Activated T-cell treated with anti-CD3 and anti-CD28 coated beads for 4 hours (primary cell): ENCODE measurements around the gene LRRC49.
"Not testable (repeated sequence)": the region's sequence is repeated elsewhere in the genome, so short reads cannot be mapped to it uniquely, and the experiment has no call there.

Source experiments
- DNase-seq: peaks from one replicate; pipeline ENCODE4 v3.0.0-alpha.2; 2020

Gene LRRC49

GRCh38 chr15:70923311-70924080, 30.9 kb downstream of the LRRC49 start:
- DNase-seq: no peak

GRCh38 chr15:70926914-70927313, 34.3 kb downstream of the LRRC49 start:
- DNase-seq: not testable (repeated sequence)

- DNase-seq: no peak
These were observed 39.2 kb downstream of the LRRC49 start for GRCh38 chr15:70931821-70932220.

- DNase-seq: no peak
These were observed 39.8 kb downstream of the LRRC49 start for GRCh38 chr15:70932397-70932796.

GRCh38 chr15:70933411-70933810, 40.8 kb downstream of the LRRC49 start:
- no peak for DNase-seq

- no peak for DNase-seq
These were observed 43.0 kb downstream of the LRRC49 start for GRCh38 chr15:70935631-70936030.

GRCh38 chr15:70936326-70936725, 43.7 kb downstream of the LRRC49 start:
- no peak for DNase-seq

GRCh38 chr15:70943285-70943684, 50.7 kb downstream of the LRRC49 start:
- DNase-seq: not testable (repeated sequence)

- no peak for DNase-seq
These were observed 55.0 kb downstream of the LRRC49 start for GRCh38 chr15:70947351-70948335.

GRCh38 chr15:70950953-70951352, 58.3 kb downstream of the LRRC49 start:
- no peak for DNase-seq

GRCh38 chr15:70954171-70954570, 61.5 kb downstream of the LRRC49 start:
- no peak for DNase-seq

GRCh38 chr15:70954733-70955132, 62.1 kb downstream of the LRRC49 start:
- DNase-seq: no peak

- no peak for DNase-seq
These were observed 62.5 kb downstream of the LRRC49 start for GRCh38 chr15:70955151-70955550.

- no peak for DNase-seq
These were observed 63.8 kb downstream of the LRRC49 start for GRCh38 chr15:70956201-70956995.

- DNase-seq: no peak
These were observed 69.5 kb downstream of the LRRC49 start for GRCh38 chr15:70962084-70962483.

- no peak for DNase-seq
These were observed 70.6 kb downstream of the LRRC49 start for GRCh38 chr15:70963199-70963598.

- no peak for DNase-seq
These were observed 71.4 kb downstream of the LRRC49 start for GRCh38 chr15:70964058-70964457.

- no peak for DNase-seq
These were observed 72.1 kb downstream of the LRRC49 start for GRCh38 chr15:70964686-70965085.

- DNase-seq: no peak
These were observed 75.0 kb downstream of the LRRC49 start for GRCh38 chr15:70967646-70968045.

- DNase-seq: no peak
These were observed 81.6 kb downstream of the LRRC49 start for GRCh38 chr15:70974004-70974832.

- DNase-seq: no peak
These were observed 84.2 kb downstream of the LRRC49 start for GRCh38 chr15:70976851-70977250.

GRCh38 chr15:70995383-70995970, 102.9 kb downstream of the LRRC49 start:
- no peak for DNase-seq
